Measurements from ENCODE around the gene ZNF74.

DNA sequence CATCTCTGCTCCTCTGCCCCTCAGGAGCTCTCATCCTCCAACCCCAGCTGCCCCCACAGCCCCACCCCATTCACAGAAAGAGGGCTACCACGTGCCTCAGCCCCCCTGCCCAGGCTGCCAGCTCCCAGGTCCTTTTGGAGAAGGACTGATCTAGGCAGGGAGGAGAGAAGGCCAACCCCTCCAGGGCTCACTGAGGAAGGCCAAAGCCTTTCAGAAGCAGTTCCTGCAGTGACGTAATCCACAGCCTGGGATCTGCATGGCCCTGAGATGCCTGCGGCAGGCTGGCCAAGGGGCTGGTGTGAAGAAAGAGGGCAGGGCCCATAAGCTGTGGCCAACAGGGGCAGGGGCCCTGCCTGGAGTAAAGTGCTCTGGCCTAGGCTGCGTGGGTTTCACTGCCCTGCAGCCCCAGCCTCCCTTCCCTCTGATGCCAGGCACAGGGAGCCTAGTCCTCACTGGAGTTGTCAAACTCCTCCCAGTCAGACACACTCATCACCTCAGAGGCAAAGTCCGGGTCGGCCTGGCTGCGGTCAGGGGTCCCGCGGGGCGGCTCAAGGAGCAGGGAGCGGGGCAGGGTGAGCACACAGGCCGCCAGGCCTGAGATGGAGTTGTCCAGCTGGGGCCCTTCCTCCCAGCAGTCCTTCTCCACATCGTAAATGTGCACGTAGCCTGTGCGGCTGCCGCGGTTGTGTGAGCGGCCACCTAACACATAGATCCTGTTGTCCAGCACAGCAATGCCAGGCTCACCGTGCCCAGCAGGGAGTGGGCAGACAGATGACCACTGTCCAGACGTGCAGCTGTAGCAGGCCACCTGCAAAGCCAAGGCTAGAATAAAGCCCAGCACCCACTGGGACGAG is 47.9 kb downstream of the ZNF74 start:
- TF ChIP-seq TAF1 (IDR thresholded peaks at IDR 0.05; ENCODE audit: borderline replicate concordance, insufficient read depth, low read length), result no peak
- no peak for TF ChIP-seq REST (IDR thresholded peaks at IDR 0.05; ENCODE audit: insufficient read depth in 1 of 2, low read depth in 2 of 2, low read length in 2 of 2)
- no peak for TF ChIP-seq SIN3A (IDR thresholded peaks at IDR 0.05; ENCODE audit: borderline replicate concordance, insufficient read depth, low read length)

Data from PFSK-1 (cell line).